Fibroblast of upper back skin (primary cell): ENCODE results near the gene HYAL1.
"Not testable (repeated sequence)": the region's sequence is repeated elsewhere in the genome, so short reads cannot be mapped to it uniquely, and the experiment has no call there.

ENCODE experiments used
- DNase-seq: peaks from one replicate; pipeline ENCODE4 v3.0.0-alpha.2; 2013

HYAL1 gene

DNA sequence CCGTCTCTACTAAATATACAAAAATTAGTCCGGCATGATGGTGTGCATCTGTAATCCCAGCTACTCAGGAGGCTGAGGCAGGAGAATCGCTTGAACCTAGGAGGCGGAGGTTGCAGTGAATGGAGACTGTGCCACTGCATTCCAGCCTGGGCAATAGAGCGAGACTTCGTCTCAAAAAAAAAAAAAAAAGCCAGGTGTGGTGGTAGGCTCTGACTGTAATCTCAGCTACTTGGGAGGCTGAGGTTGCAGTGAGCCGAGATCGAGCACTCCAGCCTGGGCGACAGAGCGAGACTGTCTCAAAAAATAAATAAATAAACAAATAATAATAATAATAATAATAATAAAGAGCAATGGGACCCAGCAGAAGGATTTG is 30.9 kb downstream of the HYAL1 start:
- not testable (repeated sequence) for DNase-seq

DNA sequence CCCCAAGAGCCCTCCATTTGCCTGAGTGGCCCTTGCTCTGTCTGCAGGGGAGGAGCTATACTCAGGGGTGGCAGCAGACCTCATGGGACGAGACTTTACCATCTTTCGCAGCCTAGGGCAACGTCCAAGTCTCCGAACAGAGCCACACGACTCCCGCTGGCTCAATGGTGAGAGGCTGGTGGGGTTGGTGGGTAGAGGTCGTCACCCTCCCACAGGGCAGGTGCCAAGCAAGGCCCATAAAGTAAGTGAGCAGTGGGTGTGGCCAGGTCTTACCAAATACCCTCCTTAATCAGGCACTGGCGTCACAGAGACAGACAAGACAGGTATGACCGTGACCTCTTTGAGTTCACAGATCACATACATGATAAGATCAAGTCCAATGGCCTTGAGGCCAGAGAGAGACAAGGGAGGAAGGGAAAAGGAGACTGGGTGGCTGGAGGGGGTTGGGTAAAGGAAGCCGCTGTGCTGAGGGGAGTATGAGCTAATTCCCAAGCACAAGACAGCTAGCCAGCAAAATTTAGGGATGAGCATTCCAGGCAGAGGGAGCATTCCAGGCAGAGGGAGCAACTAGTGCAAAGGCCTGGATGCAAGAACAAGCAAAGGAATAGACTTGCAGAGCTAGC is 31.9 kb downstream of the HYAL1 start:
- DNase-seq: no peak

DNA sequence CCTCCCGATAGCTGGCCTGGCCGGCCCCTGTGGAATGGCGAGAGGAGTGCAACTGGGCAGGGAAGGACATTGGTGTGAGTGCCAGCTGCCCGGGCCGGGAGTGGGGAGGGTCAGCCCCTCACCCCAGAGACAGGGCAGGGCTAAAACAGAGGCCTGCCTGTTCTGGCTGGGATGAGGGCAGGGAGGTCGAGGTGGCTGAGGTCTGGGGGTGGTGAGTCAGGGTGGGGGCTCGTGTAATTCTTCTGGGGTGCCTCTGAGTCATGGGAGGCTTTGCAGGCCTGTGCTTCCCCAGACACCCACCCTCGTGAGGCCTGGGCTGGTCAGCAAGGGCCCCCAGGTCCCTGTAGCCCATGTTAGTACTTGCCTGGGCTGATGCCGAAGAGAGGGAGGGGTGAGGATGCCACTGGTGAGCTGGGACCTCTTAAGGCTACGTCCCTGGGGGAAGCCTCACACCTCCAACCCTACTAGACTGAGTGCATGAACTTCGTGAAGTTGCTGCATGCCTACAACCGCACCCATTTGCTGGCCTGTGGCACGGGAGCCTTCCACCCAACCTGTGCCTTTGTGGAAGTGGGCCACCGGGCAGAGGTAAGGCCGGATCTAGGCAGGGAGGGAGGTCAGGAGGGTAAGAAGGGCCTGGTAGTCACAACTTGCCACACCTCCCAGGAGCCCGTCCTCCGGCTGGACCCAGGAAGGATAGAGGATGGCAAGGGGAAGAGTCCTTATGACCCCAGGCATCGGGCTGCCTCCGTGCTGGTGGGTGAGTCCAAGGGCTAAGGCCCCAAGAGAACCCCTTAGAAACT is 32.8 kb downstream of the HYAL1 start:
- DNase-seq: no peak

DNA sequence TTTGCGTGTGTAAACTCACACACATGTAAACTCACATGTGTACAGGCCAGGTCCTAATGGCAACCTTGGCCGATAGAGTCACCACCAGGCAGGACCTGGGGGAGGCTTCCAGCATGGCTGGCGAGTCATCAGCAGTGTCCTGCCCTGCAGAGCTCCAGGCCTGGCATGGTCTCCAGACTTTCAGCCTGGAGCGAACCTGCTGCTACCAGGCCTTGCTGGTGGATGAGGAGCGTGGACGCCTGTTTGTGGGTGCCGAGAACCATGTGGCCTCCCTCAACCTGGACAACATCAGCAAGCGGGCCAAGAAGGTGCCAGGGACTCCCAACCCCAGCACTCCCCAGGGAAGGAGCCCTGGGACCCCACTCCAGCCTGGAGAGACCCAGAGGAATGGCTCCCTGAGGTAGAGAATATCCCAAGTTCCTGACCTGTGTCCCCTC is 33.4 kb downstream of the HYAL1 start:
- DNase-seq: no peak

DNA sequence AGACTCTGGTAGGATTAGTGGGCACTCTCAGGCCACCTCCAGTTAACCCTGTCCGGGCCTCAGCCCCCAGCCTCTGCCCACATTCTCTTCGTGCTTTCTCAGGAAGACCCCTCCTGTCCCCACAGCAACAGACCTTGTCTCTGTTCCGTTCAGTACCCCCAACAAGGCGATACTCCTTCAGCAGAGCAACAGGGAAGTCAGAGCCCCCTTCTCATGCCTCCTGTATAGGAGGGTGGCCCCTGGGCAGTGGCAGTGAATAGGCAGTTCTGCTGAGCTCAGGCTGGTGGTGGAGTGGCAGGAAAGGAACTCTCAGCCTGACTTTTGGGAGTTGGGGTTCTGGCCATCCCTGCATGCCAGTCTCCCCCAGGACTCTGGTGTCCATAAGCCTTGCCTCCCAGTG is 33.9 kb downstream of the HYAL1 start:
- no peak for DNase-seq

DNA sequence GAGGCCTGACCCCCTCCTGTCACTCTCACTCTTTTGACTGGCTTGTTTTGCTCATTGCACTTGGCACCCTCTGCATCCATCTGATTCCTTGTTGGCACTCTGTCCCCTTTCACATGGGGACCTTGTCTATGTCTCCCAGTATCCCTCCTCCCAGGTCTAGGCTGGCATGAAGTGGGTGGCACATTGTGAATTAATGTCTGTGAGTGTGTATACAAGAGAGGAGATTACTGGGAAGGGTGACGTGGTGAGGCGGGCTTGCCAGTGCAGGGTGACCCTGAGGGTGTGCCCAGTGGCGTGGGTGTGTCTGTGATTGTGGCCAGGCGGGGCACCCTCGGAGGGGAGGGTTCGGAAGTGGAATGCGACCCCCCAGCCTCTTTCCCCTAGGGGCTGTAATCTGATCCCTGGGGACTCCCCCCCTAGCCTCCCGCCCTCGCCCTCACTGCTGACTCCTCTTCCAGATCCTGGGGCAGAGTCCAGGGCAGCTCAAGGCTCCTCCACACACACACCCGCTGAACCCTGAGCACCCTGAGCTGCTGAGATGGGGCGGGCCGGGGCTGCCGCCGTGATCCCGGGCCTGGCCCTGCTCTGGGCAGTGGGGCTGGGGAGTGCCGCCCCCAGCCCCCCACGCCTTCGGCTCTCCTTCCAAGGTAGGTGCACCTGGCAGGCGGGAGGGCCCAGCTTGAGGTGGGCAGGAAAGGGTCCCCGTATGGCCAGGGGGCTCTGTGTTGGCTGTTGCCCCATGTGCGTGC is 34.5 kb downstream of the HYAL1 start, which contains the start of gene SEMA3B:
Gene SEMA3B (plus strand): TSS at position 445 of the 749 bp plus-strand sequence. CDS start 94 bp downstream, at position 539.
- DNase-seq: no peak

DNA sequence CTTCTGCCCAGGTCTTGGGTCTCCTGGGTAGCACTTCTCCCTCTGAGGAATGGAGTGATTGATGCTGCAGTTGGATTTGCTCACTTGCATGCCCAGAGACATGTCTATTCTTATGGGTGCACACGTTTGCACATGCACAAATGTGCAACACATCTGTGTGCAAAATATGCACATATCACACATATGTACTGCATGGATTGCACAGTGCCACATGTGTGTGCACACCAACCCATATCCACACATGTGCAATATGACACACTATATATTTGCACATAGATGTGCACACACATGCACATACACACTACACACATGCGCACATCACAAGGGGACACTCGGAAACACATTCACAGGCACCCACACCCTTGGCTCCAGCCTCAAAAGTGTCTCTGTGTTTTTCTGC is 35.1 kb downstream of the HYAL1 start:
- no peak for DNase-seq

DNA sequence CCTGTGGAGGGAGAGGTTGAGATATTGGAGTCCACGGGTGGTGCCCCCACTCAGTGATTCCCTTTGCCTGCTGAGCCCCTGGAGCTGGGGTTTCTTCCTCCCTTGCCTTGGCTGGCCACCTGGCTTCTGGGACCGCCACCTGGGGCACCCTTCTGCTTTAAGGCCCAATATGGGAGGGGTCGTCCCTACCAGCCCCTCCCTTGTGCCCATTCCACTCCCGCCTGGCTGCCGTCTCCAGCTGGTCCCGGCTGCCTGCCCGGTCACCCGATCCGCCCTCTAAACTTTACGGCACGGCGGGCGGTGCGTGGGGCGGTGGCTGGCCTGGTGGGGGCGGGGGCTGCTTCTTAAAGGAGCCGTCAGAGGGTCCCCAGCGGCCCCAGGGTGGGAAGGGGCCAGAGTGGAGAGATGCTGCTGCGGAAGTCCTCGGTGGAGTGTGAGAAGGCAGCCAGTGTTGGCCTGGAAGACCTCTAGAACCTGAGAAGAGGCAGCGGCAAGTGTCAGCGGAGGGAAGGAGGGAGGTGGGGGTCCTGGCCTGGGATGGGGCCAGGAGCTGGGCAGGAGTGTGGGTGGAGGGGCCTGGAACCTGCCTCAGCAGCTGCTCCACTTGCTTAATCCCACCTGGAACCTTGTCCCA is 36.0 kb downstream of the HYAL1 start:
- DNase-seq: no peak

DNA sequence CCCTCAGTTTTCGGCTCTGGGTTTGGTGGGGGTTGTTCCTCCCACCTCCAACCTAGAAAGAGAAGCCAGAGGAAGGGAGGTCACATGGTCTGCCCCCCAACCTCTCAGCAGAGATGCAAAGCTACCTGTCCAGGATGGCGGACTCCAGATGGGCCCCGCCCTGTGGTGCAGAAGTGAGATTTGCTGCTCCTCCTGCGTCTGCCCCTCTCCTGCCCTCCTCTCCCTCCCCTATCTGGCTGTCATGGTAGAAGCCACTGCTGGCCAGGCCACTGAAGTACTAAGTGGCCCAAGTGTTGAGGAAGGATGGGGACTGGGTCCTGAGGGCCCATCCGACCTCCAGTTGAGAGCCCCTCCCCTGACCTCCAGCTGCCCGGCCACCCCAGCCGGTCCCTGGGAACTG is 36.5 kb downstream of the HYAL1 start:
- no peak for DNase-seq

DNA sequence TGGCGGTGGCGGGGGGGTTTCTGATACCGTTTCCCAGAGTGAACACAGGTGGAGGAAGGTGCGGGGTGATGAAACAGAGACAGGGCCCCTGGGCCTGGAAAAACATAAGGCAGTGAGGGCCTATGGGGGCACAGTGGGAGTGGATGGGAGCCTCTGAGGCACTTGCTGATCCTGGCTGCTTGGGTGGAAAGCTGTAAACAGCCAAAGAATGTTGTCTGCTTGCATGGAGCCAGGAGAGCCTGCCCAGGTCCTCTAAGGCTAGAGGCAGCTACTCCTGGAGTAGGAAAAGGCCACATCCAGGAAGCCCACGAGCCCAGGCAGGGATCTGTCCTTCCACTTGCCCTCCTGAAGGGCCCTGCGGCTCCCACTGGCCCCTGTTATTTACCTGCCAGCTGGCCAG is 37.4 kb downstream of the HYAL1 start:
- DNase-seq: no peak

DNA sequence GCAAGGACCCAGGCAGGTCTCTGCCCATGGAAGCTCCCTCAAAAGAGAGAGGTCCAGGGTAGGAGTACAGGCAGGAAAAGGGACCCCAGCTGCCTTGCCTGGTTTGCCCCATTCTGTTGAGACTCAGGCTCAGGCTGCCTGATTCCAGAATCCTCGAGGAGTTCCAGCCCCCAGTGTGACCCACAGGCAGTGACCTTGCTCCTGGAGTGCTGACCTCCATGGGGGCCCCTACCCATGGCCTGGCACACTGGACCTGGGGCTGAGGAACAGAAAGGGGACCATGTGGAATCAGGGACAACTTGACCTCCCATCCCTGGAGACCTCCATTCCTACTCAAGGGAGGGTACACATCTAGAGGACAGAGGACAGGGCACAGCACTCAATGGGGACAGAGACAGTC is 37.8 kb downstream of the HYAL1 start:
- DNase-seq: no peak

DNA sequence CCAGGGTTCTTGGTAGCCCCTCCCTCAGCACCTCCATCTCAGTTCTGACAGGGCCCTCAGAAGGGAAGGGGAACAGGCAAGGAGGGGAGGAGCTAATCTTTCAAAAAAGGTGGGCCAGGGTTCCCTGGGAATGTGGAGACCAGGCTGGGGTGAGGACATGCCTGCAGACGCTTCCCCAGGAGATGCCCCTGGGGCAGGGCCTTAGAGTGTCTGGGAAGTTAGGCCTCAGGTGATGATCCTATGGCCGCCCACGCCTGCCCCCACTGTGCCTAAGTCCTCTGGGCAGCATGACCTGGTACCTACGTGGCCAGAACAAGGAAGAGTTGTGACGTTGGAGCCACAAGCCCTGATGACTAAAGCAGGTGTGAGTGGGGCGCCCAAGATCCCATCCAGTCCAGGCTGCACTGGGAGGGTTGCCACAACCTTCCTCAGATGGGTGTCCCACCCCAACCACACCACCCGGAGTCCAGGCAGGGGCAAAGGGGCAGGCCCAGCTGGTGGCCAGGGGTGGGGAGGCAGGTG is 38.3 kb downstream of the HYAL1 start:
- DNase-seq: no peak

DNA sequence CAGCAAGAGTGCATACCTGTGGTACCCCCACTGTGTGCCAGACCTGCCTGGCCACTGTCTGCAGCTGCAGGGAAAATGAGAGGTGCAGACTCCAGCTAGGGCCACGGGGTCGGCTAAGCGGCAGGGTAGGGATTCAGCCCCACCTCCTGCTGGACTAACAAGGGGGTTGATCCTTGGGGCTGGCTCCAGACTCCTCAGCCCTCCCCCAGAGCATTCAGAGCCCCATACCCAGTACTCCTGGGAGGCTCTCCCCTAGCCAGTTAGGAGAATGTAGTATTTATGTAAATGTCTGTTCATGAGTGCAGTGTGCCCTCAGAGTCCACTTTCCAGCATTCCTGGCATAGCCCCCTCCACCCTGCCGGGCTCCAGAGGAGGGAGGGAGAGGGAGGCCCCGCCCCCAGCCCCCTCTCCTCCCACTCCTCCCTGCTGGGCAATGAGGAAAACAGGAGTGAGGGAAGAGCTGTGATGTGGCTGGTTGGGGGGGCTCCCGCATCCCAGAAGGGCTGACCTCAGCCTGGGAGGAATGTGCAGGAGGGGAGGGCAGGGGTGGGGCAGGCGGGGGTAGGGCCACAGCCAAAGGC is 38.9 kb downstream of the HYAL1 start:
- DNase-seq: peak; percentile 98

DNA sequence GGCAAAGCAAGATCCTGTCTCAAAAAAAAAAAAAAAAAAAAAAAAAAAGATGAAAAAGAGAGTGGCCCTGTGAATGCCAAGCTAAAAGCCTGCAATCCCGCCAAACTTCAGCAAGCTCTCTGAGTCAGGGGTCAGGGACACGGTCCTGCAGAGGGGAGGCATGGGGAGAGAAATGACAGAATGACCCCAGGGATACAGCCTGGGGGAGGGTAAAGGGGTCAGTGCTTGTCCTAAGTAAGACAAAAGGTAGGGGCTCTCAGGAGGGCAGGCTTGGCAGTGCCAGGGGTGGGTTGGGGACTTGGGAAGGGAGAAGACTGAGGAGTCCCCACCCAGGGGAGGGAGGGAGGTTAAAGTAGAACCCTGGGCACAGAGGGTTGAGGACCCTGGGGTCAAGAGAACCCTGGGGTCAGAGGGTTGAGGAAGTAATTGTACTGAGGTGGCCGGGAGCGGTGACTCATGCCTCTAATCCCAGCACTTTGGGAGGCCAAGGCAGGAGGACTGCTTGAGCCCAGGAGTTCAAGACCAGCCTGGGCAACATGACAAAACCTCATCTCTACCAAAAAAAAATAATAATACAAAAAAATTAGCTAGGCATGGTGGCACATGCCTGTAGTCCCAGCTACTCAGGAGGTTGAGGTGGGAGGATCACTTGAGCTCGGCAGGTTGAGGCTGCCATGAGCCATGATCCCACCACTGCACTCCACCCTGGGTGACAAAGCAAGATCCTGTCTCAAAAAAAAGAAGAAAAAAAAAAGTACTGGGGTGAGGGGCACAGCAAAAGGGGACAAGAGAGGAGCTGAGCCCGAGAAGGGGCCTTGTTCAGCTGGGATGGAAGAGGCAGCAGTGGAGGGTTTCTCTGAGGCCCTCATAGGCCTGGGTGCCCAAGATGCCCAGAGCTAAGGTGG is 39.6 kb downstream of the HYAL1 start:
- no peak for DNase-seq

DNA sequence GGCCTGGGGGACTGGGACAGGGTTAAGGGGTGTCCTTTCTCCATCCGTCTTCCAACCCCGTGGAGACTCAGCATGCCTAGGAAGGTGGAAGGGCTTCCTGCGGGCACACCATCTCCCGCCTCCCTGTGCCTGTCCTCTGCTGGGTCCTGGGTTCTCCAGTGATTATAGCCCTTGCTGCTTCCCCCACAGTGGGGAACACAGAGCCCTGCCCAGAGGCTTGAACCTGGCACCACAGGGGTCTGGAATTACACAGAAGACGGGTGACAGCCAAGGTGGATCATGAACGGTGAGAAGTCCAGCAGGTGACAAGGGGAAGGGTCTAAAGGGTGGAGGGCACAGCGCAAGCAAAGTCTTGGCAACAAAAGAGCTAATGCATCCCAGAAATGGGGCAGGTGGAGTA is 40.6 kb downstream of the HYAL1 start:
- DNase-seq: no peak

DNA sequence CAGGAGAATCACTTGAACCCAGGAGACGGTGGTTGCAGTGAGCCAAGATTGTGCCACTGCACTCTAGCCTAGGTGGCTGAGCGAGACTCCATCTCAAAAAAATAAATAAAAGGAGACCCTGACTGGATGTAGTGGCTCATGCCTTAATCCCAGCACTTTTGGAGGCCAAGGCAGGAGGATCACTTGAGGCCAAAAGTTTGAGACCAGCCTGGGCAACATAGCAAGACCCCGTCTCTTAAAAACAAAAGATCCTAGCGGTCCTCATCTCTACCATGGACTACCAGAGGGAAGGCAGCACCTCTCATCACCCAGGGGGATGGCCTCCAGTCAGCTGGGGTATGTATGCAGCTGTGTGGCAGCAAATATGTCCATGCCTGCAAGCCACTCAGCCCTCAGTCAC is 41.2 kb downstream of the HYAL1 start:
- not testable (repeated sequence) for DNase-seq

DNA sequence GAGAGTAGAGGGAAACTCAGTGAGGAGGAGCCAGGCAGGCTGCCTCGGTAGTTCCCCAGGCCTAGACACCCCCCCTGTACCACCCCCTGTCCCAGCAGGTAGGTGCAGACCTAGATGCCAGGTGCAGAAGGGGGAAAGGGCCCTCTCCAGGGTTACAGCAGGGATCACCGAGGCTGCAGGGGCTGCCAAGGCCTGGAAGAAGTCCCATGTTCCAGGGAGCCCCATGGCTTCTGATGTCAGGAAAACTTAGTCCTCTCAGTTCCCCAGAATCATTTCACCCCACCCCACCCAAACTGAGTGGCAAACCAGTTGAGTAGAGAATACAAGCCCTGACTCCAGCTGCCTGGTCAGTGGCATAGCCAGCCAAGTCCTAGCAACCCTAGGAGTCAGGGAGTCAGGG is 41.9 kb downstream of the HYAL1 start:
- DNase-seq: no peak

DNA sequence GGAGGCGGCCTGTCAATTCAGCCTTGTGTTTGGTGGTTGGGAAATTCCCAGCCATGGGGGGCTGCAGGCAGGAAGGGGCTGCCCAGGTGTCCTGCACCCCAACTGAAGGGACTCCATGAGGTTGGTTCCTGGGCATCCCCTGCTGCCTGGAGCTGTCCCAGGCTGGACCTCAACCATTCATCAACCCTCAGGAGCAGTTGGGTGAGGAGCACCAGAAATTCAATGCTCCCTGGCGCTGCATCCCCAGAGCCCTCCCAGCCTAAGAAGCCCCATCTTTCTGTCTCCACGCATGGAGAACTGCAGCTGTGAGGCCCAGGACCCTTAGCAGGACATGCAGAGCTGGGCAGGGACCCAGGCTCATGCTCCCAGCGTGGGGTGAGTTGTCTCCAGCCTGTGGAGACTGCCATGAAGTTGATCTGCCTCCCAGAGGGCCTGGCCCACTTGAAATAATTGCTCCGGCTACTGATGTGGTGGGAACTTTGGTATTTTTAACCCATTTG is 42.4 kb downstream of the HYAL1 start:
- DNase-seq: peak; percentile 36

DNA sequence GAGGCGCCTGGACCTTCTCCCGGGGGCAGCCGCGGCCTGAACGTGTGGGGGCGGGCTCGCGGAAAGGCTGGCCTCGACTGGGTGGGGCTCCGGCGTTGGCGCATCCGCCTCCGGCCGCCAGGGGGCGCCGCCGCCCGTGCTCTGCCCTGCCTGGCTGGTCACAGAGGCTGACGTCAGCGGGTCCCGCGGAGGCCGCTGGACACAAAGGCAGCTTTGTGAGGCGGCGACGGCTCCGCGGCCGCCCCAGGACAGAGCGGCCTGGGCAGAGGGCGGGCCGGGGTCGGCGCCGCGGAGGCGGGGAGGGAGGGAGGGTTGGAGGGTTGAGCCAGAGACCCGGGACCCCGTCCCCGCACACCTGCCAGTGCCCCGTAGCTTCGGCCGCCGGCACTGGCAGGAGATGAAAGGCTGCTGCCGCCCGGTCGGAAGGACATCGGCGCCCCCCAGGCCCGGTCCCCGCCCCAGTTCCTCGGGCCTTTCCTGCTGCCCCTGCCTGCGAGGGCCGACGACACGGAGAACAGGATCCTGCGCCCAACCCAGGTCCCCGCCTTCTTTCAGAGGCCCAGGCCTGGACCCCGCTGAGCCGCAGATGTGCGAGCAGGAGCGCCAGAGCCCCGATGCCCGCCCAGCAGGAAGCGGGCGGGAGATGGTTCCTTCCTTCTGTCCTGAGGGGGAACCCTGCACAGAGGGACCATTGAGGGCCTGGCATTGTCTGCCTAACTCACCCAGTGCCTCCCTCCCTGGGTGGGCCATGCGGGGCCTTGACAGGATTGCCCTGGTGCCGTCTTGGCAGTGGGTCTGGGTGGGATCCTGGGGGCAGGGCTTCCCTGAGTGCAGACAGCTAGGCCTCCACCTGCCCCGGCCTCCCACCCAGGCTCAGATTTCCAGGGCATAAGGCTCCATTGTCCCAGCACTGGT is 43.1 kb downstream of the HYAL1 start:
- DNase-seq: peak; percentile 85

DNA sequence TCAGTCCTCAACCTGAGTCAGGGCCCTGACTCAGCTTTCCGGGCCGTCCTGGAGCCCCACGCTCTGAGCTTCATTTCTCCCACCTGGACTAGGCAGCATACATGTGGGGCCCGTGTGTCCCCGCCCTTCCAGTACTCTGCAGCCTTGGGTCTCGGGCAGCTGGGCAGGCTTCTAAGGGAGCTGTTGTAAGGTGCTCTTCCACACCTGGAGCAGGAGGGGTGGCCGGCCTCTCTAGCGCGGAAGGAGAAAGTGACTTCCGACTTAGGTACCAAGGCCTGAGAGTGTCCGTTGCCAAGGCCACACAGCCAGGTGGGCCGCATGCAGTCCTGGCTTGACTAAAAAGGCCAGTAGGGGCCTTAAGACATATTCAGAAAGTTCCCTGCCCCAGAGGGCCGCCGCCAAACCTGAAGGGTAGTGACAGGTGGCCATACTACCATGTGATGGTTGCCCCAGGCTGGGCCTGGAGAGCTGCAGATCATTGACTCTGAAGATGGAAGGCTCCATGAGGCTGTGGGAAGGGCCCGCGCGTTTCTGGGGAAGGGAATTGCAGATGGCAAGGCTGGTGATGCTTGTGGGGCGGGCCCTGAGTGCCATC is 43.8 kb downstream of the HYAL1 start:
- DNase-seq: no peak
